Esophagus muscularis mucosa (tissue), 4 donors: Measurements from ENCODE around the gene HS6ST3.

ENCODE experiments used
- CTCF ChIP-seq, 3 experiments: fragments of 200-600 bp in 2 of 3; fragments of 450-650 bp in 1 of 3; sonication (generic) in 2 of 3; IDR thresholded peaks; one replicate each; pipeline ENCODE4 v1.5.1; 2017 to 2019; ENCODE audit warnings: antibody characterized with exemption in 3 of 3, mild to moderate bottlenecking in 2 of 3, moderate library complexity in 1 of 3
- EP300 ChIP-seq: sonication (generic); formaldehyde crosslinking; IDR thresholded peaks from one replicate; pipeline ENCODE4 v1.6.1; 2017; ENCODE audit warnings: antibody characterized with exemption
- POLR2A ChIP-seq: fragments of 450-650 bp; IDR thresholded peaks from one replicate; pipeline ENCODE4 v1.6.1; 2017; ENCODE audit warnings: antibody characterized with exemption, moderate library complexity, mild to moderate bottlenecking, low read depth
- POLR2AphosphoS5 ChIP-seq, 2 donors: sonication (generic); formaldehyde crosslinking; IDR thresholded peaks; one replicate each; pipeline ENCODE4 v1.6.1; 2017; ENCODE audit warnings: antibody characterized with exemption in 2 of 2

- TF ChIP-seq CTCF (IDR thresholded peaks at IDR 0.05) (no peak), POLR2AphosphoS5 (IDR thresholded peaks at IDR 0.05) (no peak), EP300 (no peak), POLR2A (no peak)
Measured at GRCh38 chr13:96686286-96686685, 596.4 kb downstream of the HS6ST3 start.
